Suppressor macrophage treated with lipopolysaccharide for 1 hour (primary cell): ENCODE data around the gene LDHB.
"Not testable (repeated sequence)": the region's sequence is repeated elsewhere in the genome, so short reads cannot be mapped to it uniquely, and the experiment has no call there.

Source experiments
- DNase-seq, 3 donors: peaks; one replicate each; pipeline ENCODE4 v3.0.0-alpha.2; 2020 to 2022

The LDHB gene

DNA sequence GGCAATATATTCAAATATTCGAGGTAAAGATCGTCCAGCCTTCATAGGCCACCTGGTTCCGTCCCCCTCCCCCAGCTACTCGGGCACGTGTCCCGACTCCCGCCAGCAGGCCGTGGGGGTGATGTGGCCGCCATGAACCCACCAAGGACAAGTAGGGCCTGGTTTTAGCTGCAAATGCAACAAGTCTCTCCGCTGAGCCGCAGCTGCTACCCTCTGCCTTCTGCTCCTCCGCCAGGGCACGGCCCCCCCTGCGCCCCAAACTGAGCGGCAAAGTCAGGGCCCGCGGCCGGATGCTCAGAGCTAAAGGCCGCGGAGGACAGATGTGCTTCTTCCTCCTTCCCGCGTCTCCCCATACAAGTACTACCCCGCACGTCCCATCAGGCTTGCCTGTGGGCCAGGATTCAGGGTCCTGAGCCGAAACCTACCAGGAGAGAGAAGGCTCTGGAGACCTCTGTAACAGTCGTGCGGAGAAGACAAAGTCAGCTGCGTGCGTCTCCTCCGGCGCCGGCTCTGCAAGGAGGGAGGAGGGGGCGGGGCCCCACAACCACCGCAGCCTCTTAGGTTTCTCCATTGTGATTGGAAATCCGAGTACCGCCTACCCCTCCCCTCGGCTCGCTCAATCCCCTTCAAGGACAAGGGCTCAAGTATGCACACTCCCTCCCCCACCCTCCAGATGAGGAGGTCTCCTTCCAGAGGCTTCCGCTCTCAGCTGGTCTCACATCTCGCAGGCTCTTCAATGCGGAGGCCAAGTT, at the start of gene LDHB:
LDHB (minus strand) TSS at position 517 of the 752 bp plus-strand sequence. CDS start 3,171 bp downstream, outside the sequence.
- peak; percentile 78 to 88 (median 83) for DNase-seq

DNA sequence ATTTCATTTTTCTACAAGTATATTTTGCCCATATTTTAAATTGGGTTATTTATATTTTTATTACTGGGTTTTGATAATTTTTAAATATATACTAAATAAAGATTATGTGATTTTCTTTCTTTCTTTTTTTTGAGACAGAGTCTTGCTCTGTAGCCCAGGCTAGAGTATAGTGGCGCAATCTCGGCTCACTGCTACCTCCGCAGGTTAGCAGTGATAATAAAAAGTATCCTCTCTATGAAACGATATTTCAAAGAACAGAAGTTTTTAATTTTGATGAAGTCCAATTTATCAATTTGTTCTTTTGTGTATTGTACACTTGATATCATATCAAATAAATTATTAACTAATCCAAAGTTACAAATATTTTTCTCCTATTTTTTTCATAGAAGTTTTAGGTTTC, 47.2 kb upstream of the LDHB start:
- no peak for DNase-seq

DNA sequence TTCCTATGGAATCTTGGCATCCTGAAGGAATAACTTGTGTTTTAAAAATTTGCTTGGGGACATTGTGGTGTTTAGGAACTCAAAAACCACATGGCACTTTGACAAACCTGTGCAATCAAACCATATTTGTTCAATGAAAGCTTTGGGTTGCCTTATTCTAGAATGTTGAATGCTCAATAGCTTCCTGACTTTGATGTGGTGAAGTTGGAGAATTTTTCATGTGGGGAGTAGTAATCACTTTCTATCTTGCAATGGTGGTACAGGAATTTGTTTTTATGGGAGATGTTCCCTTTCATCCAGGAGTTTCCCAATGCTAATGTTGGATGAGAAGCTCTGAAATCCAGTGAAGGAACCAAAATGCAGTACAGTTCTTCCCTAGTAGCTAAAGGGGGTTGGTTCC, 42.2 kb upstream of the LDHB start:
- no peak for DNase-seq

DNA sequence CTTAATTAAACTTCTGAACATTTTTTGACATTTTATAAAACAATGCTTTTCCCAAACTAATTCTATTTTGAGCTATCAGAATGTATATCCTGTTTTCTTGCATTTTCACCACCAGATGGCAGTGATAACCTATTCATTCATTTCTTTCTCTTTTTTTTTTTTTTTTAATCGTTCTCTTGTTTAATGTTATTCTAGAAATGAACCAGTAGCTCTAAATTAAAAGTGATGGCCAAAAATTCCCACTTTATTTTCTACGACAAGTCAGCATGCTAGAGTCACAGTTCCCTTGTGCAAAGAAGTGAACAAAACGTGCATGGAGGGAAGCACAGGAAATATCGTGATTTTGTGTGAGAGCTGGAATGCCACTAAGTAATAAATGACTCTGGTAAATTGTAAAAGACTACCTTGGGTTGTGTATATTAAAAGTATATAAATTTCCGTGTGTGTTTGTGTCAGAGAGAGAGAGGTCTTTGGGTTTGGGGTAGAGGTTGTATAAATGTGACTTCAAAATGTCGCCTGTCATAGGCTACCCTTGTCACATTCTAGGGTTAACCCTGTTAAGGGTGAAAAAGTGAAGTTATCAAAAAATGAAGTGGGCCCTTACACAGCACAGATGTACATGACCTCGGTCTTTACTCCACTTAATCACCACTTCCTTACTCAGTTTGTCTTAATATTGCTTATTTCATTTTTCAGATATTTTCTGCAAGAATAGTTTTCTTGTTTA, 40.4 kb upstream of the LDHB start:
- peak; percentile 23 to 57 (median 29) for DNase-seq

DNA sequence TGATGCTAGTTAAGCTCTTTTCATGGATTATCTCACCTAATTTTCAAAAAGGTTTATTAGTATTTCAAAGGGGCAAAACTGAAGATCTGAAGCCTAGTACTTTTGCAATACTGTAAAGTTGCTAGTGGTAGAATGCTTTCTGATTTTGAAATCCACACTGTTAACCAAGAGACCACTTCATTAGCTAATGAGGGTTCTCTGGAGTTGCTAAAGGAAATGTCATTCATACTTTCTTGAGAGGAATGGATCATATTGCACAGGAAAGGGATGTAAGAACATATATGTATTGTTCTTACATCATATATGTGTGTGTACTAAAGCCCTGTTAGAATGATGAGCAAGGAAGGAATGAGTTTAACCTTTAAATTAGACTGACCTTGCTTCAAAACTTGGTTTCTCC, 39.0 kb upstream of the LDHB start:
- no peak for DNase-seq

DNA sequence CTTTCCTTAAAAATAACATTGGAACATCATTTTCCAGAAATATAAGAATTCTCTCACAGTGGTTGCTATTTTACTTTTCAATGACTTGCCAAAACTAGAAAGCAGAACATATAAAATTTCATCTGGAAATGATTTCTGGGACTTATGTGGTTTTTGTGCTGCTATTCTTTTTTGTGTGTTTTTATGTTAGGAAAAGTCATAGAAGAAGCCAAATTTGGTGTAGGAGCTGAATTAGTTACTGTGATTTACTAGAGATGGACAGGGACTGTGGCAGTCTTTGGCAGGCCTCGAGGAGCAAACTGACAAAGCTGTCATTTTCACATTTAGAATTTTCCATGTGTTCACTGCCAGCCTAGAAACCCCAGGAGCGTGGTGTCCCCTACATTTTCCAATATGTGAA, 38.3 kb upstream of the LDHB start:
- DNase-seq = no peak

DNA sequence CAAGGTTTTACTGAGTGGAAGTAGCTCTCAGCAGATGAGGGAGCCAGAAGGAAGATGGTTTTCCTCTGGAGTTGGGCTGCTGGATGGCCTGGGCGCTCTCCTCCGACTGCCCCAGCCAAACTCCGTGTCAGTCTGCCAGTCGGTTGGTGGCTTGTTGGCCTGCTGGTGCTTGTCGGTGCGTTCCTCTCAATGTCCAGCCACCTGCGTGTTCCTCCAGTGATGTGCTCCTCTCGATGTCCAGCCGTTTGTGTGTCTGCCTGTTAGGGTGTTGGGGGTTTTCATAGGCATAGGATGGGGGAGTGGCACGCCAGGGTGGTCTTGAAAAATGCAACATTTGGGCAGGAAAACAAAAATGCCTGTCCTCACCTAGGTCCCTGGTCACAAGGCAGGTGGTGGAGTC, 37.0 kb upstream of the LDHB start:
- DNase-seq = no peak

DNA sequence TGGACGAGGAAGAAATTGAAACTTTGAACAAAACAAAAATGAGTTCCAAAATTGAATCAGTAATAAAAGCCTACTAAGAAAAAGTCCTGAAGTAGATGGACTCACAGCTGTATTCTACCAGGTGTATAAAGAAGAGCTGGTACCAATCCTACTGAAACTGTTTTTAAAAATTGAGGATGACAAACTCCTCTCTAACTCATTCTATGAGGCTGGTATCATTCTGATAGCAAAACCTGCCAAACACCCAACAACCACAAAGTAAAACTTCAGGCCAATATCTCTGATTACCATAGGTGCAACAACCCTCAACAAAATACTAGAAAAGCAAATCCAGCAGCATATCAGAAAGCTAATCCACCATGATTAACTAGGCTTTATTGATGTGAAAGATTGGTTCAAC, 33.9 kb upstream of the LDHB start:
- DNase-seq = no peak

DNA sequence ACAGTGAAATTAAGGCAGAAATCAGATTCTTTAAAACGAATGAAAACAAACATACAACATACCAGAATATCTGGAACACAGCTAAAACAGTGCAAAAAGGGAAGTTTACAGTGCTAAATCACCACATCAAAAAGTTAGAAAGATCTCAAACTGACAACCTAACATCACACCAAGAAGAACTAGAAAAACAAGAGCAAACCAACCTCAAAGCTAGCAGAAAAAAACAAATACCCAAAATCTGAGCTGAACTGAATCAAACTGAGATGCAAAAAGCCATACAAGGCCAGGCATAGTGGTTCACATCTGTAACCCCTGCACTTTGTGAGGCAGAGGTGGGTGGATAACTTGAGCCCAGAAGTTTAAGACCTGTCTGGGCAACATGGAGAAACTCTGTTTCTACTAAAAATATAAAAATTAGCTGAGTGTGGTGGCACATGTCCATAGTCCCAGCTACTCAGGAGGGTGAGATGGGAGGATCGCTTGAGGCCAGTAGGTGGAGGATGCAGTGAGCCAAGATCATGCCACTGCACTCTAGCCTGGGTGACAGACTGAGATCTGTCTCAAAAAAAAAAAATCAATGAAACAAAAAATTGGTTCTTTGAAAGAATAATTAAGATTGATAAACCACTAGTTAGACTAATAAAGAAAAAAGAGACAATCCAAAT, 33.2 kb upstream of the LDHB start:
- no peak for DNase-seq

DNA sequence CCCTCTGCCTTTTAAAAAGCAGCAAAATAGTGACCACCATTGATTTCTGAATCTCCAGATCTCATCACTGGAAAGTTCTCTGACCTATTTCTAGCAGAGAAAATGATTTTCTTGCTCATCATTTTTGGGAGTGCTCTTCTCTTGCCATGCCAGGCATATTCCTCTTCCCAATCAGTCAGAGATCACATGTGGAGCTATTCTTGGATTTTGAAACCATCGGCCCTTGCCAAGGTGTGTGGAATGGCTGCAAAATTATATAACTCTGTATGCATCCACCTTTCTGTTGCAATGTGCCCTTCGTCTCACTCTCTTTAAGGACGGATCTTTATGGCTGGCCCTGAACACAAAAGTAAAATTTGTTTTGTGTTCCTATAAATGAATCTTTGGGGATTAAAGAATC, 25.5 kb upstream of the LDHB start:
- DNase-seq = no peak

DNA sequence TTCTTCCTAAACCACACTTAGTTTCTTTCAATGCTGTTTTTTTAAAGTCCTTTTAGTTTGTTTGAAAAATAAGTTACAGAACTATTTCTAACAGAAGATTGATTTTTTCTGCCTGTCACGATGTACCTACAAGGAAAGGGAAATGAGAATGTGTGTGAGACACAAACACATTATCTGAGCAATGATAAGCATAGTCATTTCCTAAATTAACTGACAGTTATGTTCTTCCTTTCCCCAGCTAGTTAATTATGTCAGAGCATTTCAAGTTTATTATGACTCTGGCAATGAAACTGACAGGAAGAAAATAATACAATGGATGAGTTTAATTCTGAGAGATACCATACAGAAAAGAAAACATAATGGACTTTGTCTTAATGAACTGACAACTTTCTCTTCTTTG, 21.3 kb upstream of the LDHB start:
- no peak for DNase-seq

DNA sequence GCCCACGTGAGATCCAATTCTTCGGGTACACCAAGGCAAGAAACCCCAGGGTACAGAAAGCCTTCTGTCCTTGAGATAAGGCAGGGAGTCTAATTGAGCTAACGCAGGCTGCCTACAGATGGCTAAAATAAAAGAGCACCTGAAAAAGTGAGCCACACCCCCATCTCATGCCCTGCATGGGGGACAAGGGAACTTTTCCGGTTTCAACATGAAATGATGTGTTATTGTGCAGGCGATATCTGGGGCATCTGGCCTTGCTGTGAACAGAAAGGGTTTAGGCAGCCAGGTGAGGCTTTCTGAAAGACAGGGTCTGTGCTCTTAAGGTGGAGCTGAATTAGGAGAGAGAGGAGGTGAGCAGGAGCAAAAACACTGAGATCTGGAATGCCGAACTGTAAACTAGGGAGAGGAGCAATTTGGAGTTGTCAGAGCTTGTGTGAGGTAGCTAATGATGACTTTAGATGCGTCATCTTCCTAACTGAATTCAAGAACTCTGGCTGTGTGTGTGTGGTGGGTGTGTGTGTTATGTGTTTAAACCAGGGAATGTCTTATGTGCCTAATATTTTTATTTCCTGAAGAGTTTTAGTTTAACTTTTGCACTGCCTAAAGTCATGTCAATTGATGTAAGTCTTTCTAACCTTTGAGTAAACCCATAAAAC, 20.1 kb upstream of the LDHB start:
- no peak for DNase-seq

DNA sequence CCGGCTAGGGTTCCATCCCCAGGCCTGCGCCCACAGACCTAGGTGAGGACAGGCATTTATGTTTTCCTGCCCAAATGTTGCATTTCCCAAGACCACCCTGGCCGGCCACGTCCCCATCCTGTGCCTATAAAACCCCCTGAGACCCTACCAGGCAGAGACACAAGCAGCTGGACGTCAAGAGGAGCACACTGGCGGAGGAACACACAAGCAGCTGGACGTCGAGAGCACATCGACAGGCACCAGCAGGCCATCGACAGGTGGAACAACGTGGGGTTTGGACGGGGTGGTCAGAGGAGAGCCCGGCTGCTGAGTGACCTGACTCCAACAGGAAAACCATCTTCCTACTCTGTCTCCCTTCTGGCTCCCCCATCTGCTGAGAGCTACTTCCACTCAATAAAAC, 19.6 kb upstream of the LDHB start:
- DNase-seq = no peak

DNA sequence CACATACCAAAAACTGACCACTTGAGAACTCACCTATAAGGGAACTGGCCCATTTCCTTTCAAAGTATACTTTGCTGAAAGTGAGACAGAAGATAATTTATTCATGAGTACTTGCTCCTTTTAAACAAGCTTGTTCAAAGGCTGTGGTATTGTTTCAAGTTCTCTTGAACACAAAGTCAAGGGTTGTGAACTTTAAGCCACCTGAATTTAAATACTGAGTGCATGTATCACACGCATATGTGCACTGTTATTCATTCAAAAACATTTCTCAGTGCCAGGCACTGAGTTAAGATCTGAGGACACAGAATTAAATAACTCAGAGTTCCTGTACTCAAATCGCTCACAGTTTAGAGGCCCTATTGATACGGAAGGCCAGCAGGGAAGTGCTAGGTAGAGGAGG, 19.1 kb upstream of the LDHB start:
- no peak for DNase-seq

DNA sequence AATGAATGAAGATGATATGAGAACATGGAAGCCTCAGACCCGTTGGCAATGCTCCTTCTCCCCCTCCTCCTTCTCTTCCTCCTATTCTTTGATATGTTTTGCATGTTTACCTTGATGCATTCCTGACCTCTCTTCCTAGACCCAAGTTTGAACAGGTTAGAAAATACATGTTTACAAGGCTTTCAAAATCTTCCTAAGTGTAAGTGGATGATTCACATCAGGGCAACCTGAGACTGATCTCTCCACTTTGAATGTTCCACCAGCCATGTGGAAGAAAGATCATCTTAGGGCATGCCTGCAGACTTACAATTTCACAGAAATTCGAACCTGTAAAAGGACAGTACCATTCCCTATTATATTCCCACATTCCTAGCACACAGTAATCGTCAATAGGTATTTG, 18.0 kb upstream of the LDHB start:
- DNase-seq = no peak

DNA sequence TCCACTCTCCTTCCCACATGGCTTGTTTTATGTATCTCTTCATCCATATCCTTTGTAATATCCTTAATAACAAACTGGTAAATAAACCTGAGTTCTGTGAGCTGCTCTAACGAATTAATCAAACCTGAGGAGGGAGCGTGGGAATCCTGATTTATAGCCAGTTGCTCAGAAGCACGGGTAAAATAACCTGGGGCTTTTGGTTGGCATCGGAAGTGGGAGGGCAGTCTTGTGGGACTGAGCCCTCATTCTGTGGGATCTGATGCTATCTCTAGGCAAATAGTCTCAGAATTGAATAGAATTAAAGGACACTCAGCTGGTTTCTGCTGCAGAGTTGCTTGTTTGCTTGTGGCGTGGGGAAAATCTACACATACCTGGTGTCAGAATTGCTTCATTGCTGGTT, 17.5 kb upstream of the LDHB start:
- no peak for DNase-seq

DNA sequence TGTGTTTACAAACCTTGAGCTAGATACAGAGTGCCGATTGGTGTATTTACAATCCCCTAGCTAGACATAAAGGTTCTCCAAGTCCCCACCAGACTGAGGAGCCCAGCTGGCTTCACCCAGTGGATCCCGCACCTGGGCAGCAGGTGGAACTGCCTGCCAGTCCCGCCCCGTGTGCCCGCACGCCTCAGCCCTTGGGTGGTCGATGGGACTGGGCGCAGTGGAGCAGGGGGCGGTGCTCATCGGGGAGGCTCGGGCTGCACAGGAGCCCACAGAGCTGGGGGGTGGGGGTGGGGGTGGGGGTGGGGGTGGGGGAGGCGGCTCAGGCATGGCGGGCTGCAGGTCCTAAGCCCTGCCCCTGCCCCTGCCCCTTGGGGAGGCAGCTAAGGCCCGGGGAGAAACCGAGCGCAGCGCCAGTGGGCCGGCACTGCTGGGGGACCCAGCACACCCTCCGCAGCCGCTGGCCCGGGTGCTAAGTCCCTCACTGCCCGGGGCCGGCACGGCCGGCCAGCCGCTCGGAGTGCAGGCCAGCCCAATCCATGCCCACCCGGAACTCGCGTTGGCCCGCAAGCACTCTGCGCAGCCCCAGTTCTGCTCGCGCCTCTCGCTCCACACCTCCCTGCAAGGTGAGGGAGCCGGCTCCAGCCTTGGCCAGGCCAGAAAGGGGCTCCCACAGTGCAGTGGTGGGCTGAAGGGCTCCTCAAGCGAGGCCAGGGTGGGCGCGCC, 16.3 kb upstream of the LDHB start:
- not testable (repeated sequence) for DNase-seq

DNA sequence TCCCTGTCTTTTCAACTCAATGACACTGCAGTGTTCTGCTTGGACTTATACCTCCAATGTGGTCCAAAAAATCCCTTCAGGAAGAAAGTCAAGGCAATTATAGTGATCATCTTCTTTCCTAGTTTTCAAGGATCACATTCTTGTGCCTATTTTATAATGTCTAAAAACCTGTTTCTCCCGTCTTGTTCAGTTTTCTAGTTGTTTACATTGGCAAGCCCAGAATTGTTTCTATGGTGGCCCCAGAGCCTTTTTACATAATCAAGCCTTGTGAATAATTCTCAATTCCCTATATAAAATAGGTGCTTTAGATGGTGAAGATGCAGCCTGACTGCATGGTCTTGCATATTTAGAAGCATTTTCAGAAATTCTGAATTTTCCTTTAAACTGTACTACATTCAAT, 14.5 kb upstream of the LDHB start:
- DNase-seq = no peak

DNA sequence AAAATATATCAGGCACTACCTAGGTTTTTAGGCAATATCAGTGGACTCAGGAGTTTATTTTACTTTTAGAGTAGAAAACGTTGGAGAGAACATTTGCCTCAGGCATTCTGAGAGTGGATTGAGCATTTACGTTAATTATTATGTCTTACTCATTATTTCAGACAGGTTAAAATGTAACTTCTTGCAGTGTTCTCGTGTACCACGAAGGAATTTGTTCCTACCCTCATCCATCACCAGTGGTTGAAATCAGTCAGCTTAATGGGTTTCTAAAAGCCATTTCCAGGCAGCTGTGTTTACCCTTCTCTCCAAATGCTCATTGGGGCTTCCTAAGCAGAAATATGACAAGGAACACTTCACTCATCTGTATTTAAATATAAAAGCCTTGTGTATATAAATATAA, 9.1 kb upstream of the LDHB start:
- DNase-seq = no peak

DNA sequence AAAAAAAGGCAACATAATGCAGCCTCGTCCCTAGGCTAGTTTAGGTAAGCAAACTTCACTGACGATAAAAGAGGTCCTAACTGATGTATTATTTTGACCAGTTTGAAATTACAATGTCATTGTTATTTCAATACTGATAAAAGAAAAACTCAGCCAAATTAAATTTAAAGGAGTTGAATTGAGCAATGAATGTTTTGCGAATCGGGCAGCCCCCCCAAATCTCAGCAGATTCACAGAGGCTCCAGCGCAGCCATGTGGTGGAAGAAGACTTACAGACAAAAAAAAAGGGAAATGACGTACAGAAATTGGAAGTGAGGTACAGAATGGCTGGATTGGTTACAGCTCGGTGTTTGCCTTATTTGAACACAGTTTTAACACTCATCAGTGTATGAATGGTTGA, 8.2 kb upstream of the LDHB start:
- no peak for DNase-seq

DNA sequence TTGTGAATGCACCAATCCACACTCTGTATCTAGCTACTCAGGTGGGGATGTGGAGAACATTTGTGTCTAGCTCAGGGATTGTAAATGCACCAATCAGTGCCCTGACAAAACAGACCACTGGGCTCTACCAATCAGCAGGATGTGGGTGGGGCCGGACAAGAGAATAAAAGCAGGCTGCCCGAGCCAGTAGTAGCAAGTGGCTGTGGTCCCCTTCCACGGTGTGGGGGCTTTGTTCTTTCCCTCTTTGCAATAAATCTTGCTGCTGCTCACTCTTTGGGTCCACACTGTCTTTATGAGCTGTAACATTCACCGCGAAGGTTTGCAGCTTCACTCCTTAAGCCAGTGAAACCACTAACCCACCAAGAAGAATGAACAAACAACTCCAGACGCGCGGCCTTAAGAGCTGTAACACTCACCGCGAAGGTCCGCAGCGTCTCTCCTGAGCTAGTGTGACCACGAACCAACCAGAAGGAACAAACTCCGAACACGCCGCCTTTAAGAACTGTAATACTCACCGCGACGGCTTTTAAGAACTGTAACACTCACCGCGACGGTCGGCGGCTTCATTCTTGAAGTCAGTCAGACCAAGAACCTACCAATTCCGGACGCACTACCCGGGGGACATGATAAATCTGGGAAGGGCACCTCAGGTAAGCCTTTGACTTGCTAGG, 4.6 kb upstream of the LDHB start:
- no peak for DNase-seq

DNA sequence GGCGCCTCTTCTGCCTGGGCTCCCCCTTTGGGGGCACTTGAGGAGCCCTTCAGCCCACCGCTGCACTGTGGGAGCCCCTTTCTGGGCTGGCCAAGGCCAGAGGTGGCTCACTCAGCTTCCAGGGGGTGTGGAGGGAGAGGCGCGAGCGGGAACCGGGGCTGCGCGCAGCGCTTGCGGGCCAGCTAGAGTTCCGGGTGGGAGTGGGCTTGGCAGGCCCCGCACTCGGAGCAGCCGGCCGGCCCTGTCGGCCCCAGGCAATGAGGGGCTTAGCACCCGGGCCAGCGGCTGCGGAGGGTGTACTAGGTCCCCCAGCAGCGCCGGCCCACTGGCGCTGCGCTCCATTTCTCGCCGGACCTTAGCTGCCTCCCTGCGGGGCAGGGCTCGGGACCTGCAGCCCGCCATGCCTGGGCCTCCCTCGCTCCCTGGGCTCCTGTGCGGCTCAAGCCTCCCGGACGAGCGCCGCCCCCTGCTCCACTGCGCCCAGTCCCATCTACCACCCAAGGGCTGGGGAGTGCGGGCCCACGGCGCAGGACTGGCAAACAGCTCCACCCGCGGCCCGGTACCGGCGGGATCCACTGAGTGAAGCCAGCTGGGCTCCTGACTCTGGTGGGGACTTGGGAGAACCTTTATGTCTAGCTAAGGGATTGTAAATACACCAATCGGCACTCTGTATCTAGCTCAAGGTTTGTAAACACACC, 3.9 kb upstream of the LDHB start:
- DNase-seq = not testable (repeated sequence)
